ENCODE results near the gene NME7.

GRCh38 chr1:169289016-169289415 is 78.6 kb downstream of the NME7 start:
- TF ChIP-seq CTCF (IDR thresholded peaks at IDR 0.05) (no peak), SIN3A (IDR thresholded peaks at IDR 0.05; ENCODE audit: borderline replicate concordance, low read depth, low read length) (no peak), PBX3 (IDR thresholded peaks at IDR 0.05) (no peak), USF2 (IDR thresholded peaks at IDR 0.05; ENCODE audit: borderline replicate concordance, low read depth, low read length) (no peak), RAD21 (IDR thresholded peaks at IDR 0.05; ENCODE audit: low read length) (no peak), CHD2 (IDR thresholded peaks at IDR 0.05; ENCODE audit: low read length, partially characterized antibody) (no peak), RXRA (IDR thresholded peaks at IDR 0.05; ENCODE audit: borderline replicate concordance, low read depth) (no peak), TAF1 (IDR thresholded peaks at IDR 0.05; ENCODE audit: borderline replicate concordance, low read depth, low read length) (no peak), JUND (IDR thresholded peaks at IDR 0.05) (no peak), IRF3 (IDR thresholded peaks at IDR 0.05; ENCODE audit: low read depth, low read length) (no peak), YY1 (IDR thresholded peaks at IDR 0.05; ENCODE audit: low read depth) (no peak), RFX5 (IDR thresholded peaks at IDR 0.05; ENCODE audit: low read length) (no peak), FOXJ3 (CRISPR knock-in tag; IDR thresholded peaks at IDR 0.05) (no peak)

Measured in SK-N-SH (cell line).